Measurements from ENCODE around the gene TMEM184A. TPM values are rescaled to one million over a fixed set of nuclear protein-coding genes. Genes with fewer than 3 reads are reported as not detected.

TMEM184A gene
- total and polyA plus RNA-seq, 2 of the 13 experiments (the other 11 are each of a cell fraction or from before 2014, with no cell fraction given), result 9.5 to 20.4 TPM

GRCh38 chr7:1520539-1521234, 35.3 kb downstream of the TMEM184A start (continued):
- TF ChIP-seq ZBTB25 (CRISPR knock-in tag; IDR thresholded peaks at IDR 0.05), result 0 out of 2 replicates have a peak, but pooled peaks have one; percentile 16
- peak; percentile 28; the same call in 1 of the 2 replicates for TF ChIP-seq MEIS2 (CRISPR knock-in tag; IDR thresholded peaks at IDR 0.05)
- TF ChIP-seq ELF3 (CRISPR knock-in tag; IDR thresholded peaks at IDR 0.05), result peak; percentile 61; the same call in 1 of the 2 replicates
- no peak for TF ChIP-seq ZNF704 (CRISPR knock-in tag; IDR thresholded peaks at IDR 0.05; ENCODE audit: borderline replicate concordance)
- TF ChIP-seq ZHX1 (CRISPR knock-in tag; IDR thresholded peaks at IDR 0.05; ENCODE audit: low read depth), result peak; percentile 98
- peak; percentile 93 for TF ChIP-seq SAP130 (CRISPR knock-in tag; IDR thresholded peaks at IDR 0.05; ENCODE audit: low read depth)
- TF ChIP-seq FOXP1 (IDR thresholded peaks at IDR 0.05), result no peak; the same call in 1 of the 2 replicates
- peak; percentile 69; the same call in 1 of the 2 replicates for TF ChIP-seq FOXP1 (CRISPR knock-in tag; IDR thresholded peaks at IDR 0.05)
- no peak for TF ChIP-seq ZNF484 (CRISPR knock-in tag; IDR thresholded peaks at IDR 0.05; ENCODE audit: borderline replicate concordance, low read depth)
- peak; percentile 55; the same call in 1 of the 2 replicates for TF ChIP-seq ZGPAT (CRISPR knock-in tag; IDR thresholded peaks at IDR 0.05)
- TF ChIP-seq NR1H2 (CRISPR knock-in tag; IDR thresholded peaks at IDR 0.05; ENCODE audit: borderline replicate concordance, low read depth), result no peak
- TF ChIP-seq SATB2 (CRISPR knock-in tag; IDR thresholded peaks at IDR 0.05), result no peak
- peak; percentile 61; the same call in 1 of the 2 replicates for TF ChIP-seq FOXK1 (CRISPR knock-in tag; IDR thresholded peaks at IDR 0.05; ENCODE audit: borderline replicate concordance, low read depth)
- TF ChIP-seq ZNF710 (CRISPR knock-in tag; IDR thresholded peaks at IDR 0.05; ENCODE audit: borderline replicate concordance), result peak; percentile 44; the same call in 1 of the 2 replicates
- TF ChIP-seq EP300 (IDR thresholded peaks at IDR 0.05; ENCODE audit: low read depth in 2 of 2, low read length in 2 of 2), result peak; percentile 56 to 76; a peak in 3 of 4 replicates
- peak; percentile 38; the same call in 1 of the 2 replicates for TF ChIP-seq EP300 (CRISPR knock-in tag; IDR thresholded peaks at IDR 0.05; ENCODE audit: borderline replicate concordance)
- no peak; the same call in 1 of the 2 replicates for TF ChIP-seq ZNF766 (CRISPR knock-in tag; IDR thresholded peaks at IDR 0.05; ENCODE audit: borderline replicate concordance)
- 0 out of 2 replicates have a peak, but pooled peaks have one; percentile 42 for TF ChIP-seq WIZ (CRISPR knock-in tag; IDR thresholded peaks at IDR 0.05)
- no peak for TF ChIP-seq SMYD3 (CRISPR knock-in tag; IDR thresholded peaks at IDR 0.05)

All from HepG2 (cell line).